LNCaP clone FGC (cell line): Measurements from ENCODE around the gene MGRN1.
A peak's percentile ranks its signal among the peaks of the same experiment; 100 is the strongest.

ENCODE experiments used
- DNase-seq: peaks from one replicate; pipeline ENCODE4 v3.0.0-alpha.2; 2011; ENCODE audit warnings: low read depth
- H3K4me3 ChIP-seq: 2 replicates; pipeline ENCODE4 v1.5.1; 2011; ENCODE audit warnings: mild to moderate bottlenecking, low read depth, low read length, control low read depth
- CTCF ChIP-seq: IDR thresholded peaks from 2 replicates; pipeline ENCODE4 v1.5.1; 2012; ENCODE audit warnings: mild to moderate bottlenecking; ENCODE audit not compliant: control insufficient read depth, insufficient read depth; ENCODE audit errors: extremely low read depth

Gene MGRN1

GRCh38 chr16:4675864-4676786 is 51.5 kb downstream of the MGRN1 start:
- TF ChIP-seq CTCF = no peak
- DNase-seq = no peak
- H3K4me3 ChIP-seq = no peak overlapping the region

DNA sequence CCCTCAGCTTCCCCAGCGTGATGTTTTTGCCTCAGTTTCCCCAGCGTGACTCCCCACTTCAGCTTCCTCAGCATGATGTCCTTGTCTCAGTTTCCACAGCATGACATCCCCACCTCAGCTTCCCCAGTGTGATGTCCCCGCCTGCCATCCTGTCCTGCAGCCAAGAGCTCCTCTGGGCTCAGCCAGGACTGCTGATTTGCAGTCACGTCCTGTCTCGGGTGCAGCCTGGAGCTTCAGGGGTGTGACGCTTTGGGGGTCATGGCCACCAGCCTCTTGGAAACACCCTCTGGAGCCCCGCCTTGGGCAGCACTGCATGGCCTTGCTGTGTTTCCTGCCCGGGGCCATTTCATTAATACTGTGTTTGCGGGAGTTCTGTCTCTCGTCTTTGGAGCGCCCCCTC is 52.2 kb downstream of the MGRN1 start:
- TF ChIP-seq CTCF = no peak
- H3K4me3 ChIP-seq = no peak overlapping the region
- no peak for DNase-seq

- TF ChIP-seq CTCF = no peak
- no peak overlapping the region for H3K4me3 ChIP-seq
- no peak for DNase-seq
These were observed 52.8 kb downstream of the MGRN1 start for GRCh38 chr16:4677390-4677789.

- no peak overlapping the region for H3K4me3 ChIP-seq
- no peak for TF ChIP-seq CTCF
- no peak for DNase-seq
These were observed 53.4 kb downstream of the MGRN1 start for GRCh38 chr16:4677994-4678393.

GRCh38 chr16:4678596-4678995 is 54.0 kb downstream of the MGRN1 start:
- no peak for DNase-seq
- H3K4me3 ChIP-seq = no peak overlapping the region
- no peak for TF ChIP-seq CTCF

- TF ChIP-seq CTCF = no peak
- no peak for DNase-seq
- peak overlapping the region; percentile 75 for H3K4me3 ChIP-seq
These were observed 54.7 kb downstream of the MGRN1 start for GRCh38 chr16:4679156-4679849.
